IMR-90 (cell line): ENCODE results near the gene IQSEC1. TPM values are rescaled to one million over a fixed set of nuclear protein-coding genes. Genes with fewer than 3 reads are reported as not detected.

Experiments used
- ATAC-seq: fragments of 200-7000 bp; cut with Tn5 transposase; 2 replicates; pipeline ENCODE4 v1.9.1; 2020; ENCODE audit warnings: low read depth, mild to moderate bottlenecking, moderate library complexity
- BruUV-seq: library from RNA; stranded (reverse); fragments of 400-500 nt; replicated peaks from 2 replicates; lab custom pipeline; 2021; lab: Mats Ljungman, UMichigan
- CTCF ChIA-PET: fragments of 300-600 bp; formaldehyde crosslinking; extraction: SDS; loops from one replicate; lab custom pipeline; 2021; ENCODE audit warnings: antibody characterized with exemption; lab: Yijun Ruan, JAX
- POLR2A ChIA-PET: fragments of 300-600 bp; sonication (Branson Sonifier 250); formaldehyde crosslinking; loops from one replicate; lab custom pipeline; 2022; ENCODE audit warnings: antibody characterized with exemption; ENCODE audit not compliant: unreplicated experiment; lab: Charles Lee
- DNase-seq: peaks from one replicate; pipeline ENCODE4 v3.0.0; 2013
- H2AFZ ChIP-seq: replicated peaks from 2 replicates; pipeline ENCODE3; 2013; ENCODE audit warnings: low read length, mild to moderate bottlenecking; ENCODE audit not compliant: poor library complexity
- H2AK5ac ChIP-seq: 2 replicates; pipeline ENCODE4 v1.6.1; 2013; ENCODE audit warnings: low read depth, low read length, inconsistent platforms
- H2AK9ac ChIP-seq: replicated peaks from 2 replicates; pipeline ENCODE3; 2013; ENCODE audit warnings: mild to moderate bottlenecking, low read depth, low read length, moderate library complexity; ENCODE audit not compliant: poor library complexity
- H2BK120ac ChIP-seq: 2 replicates; pipeline ENCODE4 v1.6.1; 2013; ENCODE audit warnings: low read depth, low read length, inconsistent platforms
- H2BK15ac ChIP-seq: 3 replicates; pipeline ENCODE4 v1.6.1; 2013; ENCODE audit warnings: low read depth, low read length, inconsistent platforms
- H2BK20ac ChIP-seq: 2 replicates; pipeline ENCODE4 v1.6.1; 2013; ENCODE audit warnings: low read depth, mild to moderate bottlenecking, inconsistent platforms, low read length, moderate library complexity
- H2BK5ac ChIP-seq: 2 replicates; pipeline ENCODE4 v1.6.1; 2013; ENCODE audit warnings: mild to moderate bottlenecking, low read depth, low read length, inconsistent platforms; ENCODE audit not compliant: poor library complexity, severe bottlenecking
- H3K14ac ChIP-seq: replicated peaks from 2 replicates; pipeline ENCODE4 v1.6.1; 2013; ENCODE audit warnings: low read depth, low read length, inconsistent platforms
- H3K18ac ChIP-seq: 2 replicates; pipeline ENCODE4 v1.6.1; 2013; ENCODE audit warnings: low read depth, low read length, control low read depth
- H3K23ac ChIP-seq: 2 replicates; pipeline ENCODE4 v1.6.1; 2013; ENCODE audit warnings: low read depth, low read length, inconsistent platforms
- H3K27ac ChIP-seq: 2 replicates; pipeline ENCODE4 v1.5.1; 2013; ENCODE audit warnings: mild to moderate bottlenecking, control low read depth, low read length; ENCODE audit not compliant: insufficient read depth
- H3K27me3 ChIP-seq: 2 replicates; pipeline ENCODE4 v1.6.1; 2013; ENCODE audit warnings: low read length; ENCODE audit not compliant: control insufficient read depth, insufficient read depth
- H3K36me3 ChIP-seq: 2 replicates; pipeline ENCODE4 v1.6.1; 2013; ENCODE audit warnings: low read length, mixed read lengths; ENCODE audit not compliant: control insufficient read depth, insufficient read depth
- H3K4ac ChIP-seq: 2 replicates; pipeline ENCODE4 v1.6.1; 2013; ENCODE audit warnings: low read depth, low read length, inconsistent platforms
- H3K4me1 ChIP-seq: 2 replicates; pipeline ENCODE4 v1.6.1; 2013; ENCODE audit warnings: low read length, mixed read lengths; ENCODE audit not compliant: control insufficient read depth, insufficient read depth
- H3K4me2 ChIP-seq: 2 replicates; pipeline ENCODE4 v1.6.1; 2013; ENCODE audit warnings: low read depth, mild to moderate bottlenecking, control low read depth, low read length, moderate library complexity
- H3K4me3 ChIP-seq: 2 replicates; pipeline ENCODE4 v1.5.1; 2013; ENCODE audit warnings: low read depth, mild to moderate bottlenecking, control low read depth, low read length, moderate library complexity; ENCODE audit not compliant: insufficient read depth
- H3K56ac ChIP-seq: 2 replicates; pipeline ENCODE4 v1.6.1; 2013; ENCODE audit warnings: low read length, inconsistent platforms; ENCODE audit not compliant: insufficient read depth; ENCODE audit errors: extremely low read depth
- H3K79me1 ChIP-seq, 2 experiments: 2 replicates each; pipeline ENCODE4 v1.6.1; 2013; ENCODE audit warnings: low read length in 2 of 2, inconsistent platforms in 1 of 2, low read depth in 1 of 2
- H3K9ac ChIP-seq: 2 replicates; pipeline ENCODE4 v1.6.1; 2013; ENCODE audit warnings: low read depth, low read length, control low read depth
- H3K9me1 ChIP-seq: 2 replicates; pipeline ENCODE4 v1.6.1; 2013; ENCODE audit warnings: low read length, inconsistent platforms; ENCODE audit not compliant: insufficient read depth
- H3K9me3 ChIP-seq: 2 replicates; pipeline ENCODE4 v1.6.1; 2013; ENCODE audit warnings: low read length; ENCODE audit not compliant: control insufficient read depth, insufficient read depth
- H4K20me1 ChIP-seq: 2 replicates; pipeline ENCODE4 v1.6.1; 2013; ENCODE audit warnings: low read length, inconsistent platforms; ENCODE audit not compliant: insufficient read depth
- H4K5ac ChIP-seq: 2 replicates; pipeline ENCODE4 v1.6.1; 2013; ENCODE audit warnings: mild to moderate bottlenecking, low read depth, low read length, control low read depth
- H4K8ac ChIP-seq, 2 experiments: 2 replicates each; pipeline ENCODE4 v1.6.1; 2013; ENCODE audit warnings: low read depth in 2 of 2, low read length in 2 of 2, control low read depth in 1 of 2, inconsistent platforms in 1 of 2
- H4K91ac ChIP-seq: 2 replicates; pipeline ENCODE4 v1.6.1; 2013; ENCODE audit warnings: low read depth, low read length, inconsistent platforms; ENCODE audit not compliant: insufficient read depth
- BHLHE40 ChIP-seq: fragments of 150-350 bp; IDR thresholded peaks from 2 replicates; pipeline ENCODE4 v1.6.1; 2016; ENCODE audit warnings: mild to moderate bottlenecking, low read depth, low read length
- CEBPB ChIP-seq: IDR thresholded peaks from 2 replicates; pipeline ENCODE4 v1.6.1; 2012; ENCODE audit warnings: low read depth, low read length, improper control_type of control experiment
- FOS ChIP-seq: fragments of 150-350 bp; IDR thresholded peaks from 2 replicates; pipeline ENCODE4 v1.6.1; 2016; ENCODE audit warnings: low read depth, low read length
- MAZ ChIP-seq: IDR thresholded peaks from 2 replicates; pipeline ENCODE4 v1.6.1; 2012; ENCODE audit warnings: low read depth, mild to moderate bottlenecking, low read length, improper control_type of control experiment, moderate library complexity, borderline replicate concordance
- MXI1 ChIP-seq: IDR thresholded peaks from 2 replicates; pipeline ENCODE4 v1.6.1; 2012; ENCODE audit warnings: low read depth, mild to moderate bottlenecking, low read length, moderate library complexity, borderline replicate concordance
- RAD21 ChIP-seq: IDR thresholded peaks from 2 replicates; pipeline ENCODE4 v1.6.1; 2012; ENCODE audit warnings: low read length, improper control_type of control experiment
- RFX5 ChIP-seq: IDR thresholded peaks from 2 replicates; pipeline ENCODE4 v1.8.0; 2012; ENCODE audit warnings: low read depth, mild to moderate bottlenecking, low read length, moderate library complexity
- SMC3 ChIP-seq: fragments of 150-350 bp; IDR thresholded peaks from 2 replicates; pipeline ENCODE4 v1.6.1; 2016; ENCODE audit warnings: low read depth, mild to moderate bottlenecking, antibody characterized with exemption, low read length, moderate library complexity
- WGBS, 2 experiments: methylation state at CpG; one replicate each; pipeline versions ENCODE4 v1.1.5 to v1.1.7; 2013; ENCODE audit warnings: missing lambda C conversion rate in 2 of 2; ENCODE audit not compliant: insufficient read length in 1 of 2; ENCODE audit errors: extremely low coverage in 2 of 2; 5-methylcytosine and 5-hydroxymethylcytosine counted together
- dilution Hi-C: fragments of 300-500 bp; cut with HindIII; formaldehyde crosslinking; loops from one replicate; pipeline ENCODE4 v1.14.3; 2018; ENCODE audit warnings: low sequenced_read_pairs; ENCODE audit not compliant: unreplicated experiment
- in situ Hi-C: fragments of 300-500 bp; cut with MboI; formaldehyde crosslinking; loops from 3 replicates; pipeline ENCODE4 v1.14.3; 2019; ENCODE audit warnings: low sequenced_read_pairs, inconsistent platforms, mixed read lengths
- intact Hi-C: fragments of 100-400 bp; cut with micrococcal nuclease; formaldehyde crosslinking; loops from 2 replicates; pipeline ENCODE4 v1.10.0; 2022
- polyA plus RNA-seq, 3 experiments: library from polyadenylated mRNA; depleted of rRNA; stranded (reverse); fragments of >200 nt; gene quantifications; 2 replicates each; pipeline ENCODE4 v1.2.3, GENCODE V29; 2012; ENCODE audit warnings: low replicate concordance in 1 of 3
- total RNA-seq: library from RNA; depleted of rRNA; stranded (reverse); fragments of >200 nt; gene quantifications from 2 replicates; pipeline ENCODE4 v1.2.3, GENCODE V29; 2012
- TF ChIP-seq, protein P1 (sequence below): fragments of 150-350 bp; IDR thresholded peaks from 2 replicates; pipeline ENCODE4 v1.6.1; 2017; ENCODE audit warnings: mild to moderate bottlenecking, antibody characterized with exemption, low read length, low read depth

IQSEC1 gene
- total and polyA plus RNA-seq, 2 of the 4 experiments (the other 2 are of a cell fraction): 5.9 to 11.9 TPM

- intact Hi-C loops: no loop called here
- ChIA-PET POLR2A (no interaction called here), CTCF (no interaction called here)
- Histone ChIP-seq H3K18ac (no peak overlapping the region), H2BK15ac (no peak overlapping the region), H2BK5ac (no peak overlapping the region), H4K8ac (no peak overlapping the region), H3K4me2 (no peak overlapping the region), H3K4me1 (no peaks in the 10 kb centered on the region), H2BK20ac (no peak overlapping the region), H3K9me1 (no peaks in the 10 kb centered on the region), H2BK120ac (no peak overlapping the region), H3K4me3 (no peak overlapping the region), H3K23ac (no peak overlapping the region), H3K36me3 (no peaks in the 10 kb centered on the region), H4K20me1 (no peaks in the 10 kb centered on the region), H2AK5ac (no peak overlapping the region), H4K91ac (no peak overlapping the region), H3K27ac (no peak overlapping the region), H3K14ac (no peak overlapping the region), H2AK9ac (no peak overlapping the region), H2AFZ (no peak overlapping the region), H3K9ac (no peak overlapping the region), H3K56ac (no peak overlapping the region), H3K27me3 (peaks cover 44% of the 10 kb centered on the region; the same call in 1 of the 2 replicates), H3K4ac (no peak overlapping the region), H3K79me1 (no peaks in the 10 kb centered on the region), H3K9me3 (no peaks in the 10 kb centered on the region), H4K5ac (no peak overlapping the region)
- no TSS peak for BruUV-seq
- DNase-seq (no peak), ATAC-seq (no peak)
- TF ChIP-seq RFX5 (no peak), MAZ (no peak), FOS (no peak), RAD21 (no peak), SMC3 (no peak), BHLHE40 (no peak), CEBPB (no peak), MXI1 (no peak)
- TF ChIP-seq, protein P1, sequence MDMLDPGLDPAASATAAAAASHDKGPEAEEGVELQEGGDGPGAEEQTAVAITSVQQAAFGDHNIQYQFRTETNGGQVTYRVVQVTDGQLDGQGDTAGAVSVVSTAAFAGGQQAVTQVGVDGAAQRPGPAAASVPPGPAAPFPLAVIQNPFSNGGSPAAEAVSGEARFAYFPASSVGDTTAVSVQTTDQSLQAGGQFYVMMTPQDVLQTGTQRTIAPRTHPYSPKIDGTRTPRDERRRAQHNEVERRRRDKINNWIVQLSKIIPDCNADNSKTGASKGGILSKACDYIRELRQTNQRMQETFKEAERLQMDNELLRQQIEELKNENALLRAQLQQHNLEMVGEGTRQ: no peak
- in situ Hi-C loops: no loop called here
- dilution Hi-C loops: no loop called here
- WGBS, 2 experiments: 81% methylated on average over 2 of the region's 3 CpGs; no CpG with 5 or more reads in 1 of the 2 experiments
Measured at GRCh38 chr3:13063225-13063624, 10.0 kb downstream of the IQSEC1 start.
